GM19238 (cell line): ENCODE data around the gene FAM47B.

Source experiments
- DNase-seq: peaks from one replicate; pipeline ENCODE4 v3.0.0; 2011; ENCODE audit warnings: low spot score; ENCODE audit not compliant: insufficient read length

FAM47B gene

DNA sequence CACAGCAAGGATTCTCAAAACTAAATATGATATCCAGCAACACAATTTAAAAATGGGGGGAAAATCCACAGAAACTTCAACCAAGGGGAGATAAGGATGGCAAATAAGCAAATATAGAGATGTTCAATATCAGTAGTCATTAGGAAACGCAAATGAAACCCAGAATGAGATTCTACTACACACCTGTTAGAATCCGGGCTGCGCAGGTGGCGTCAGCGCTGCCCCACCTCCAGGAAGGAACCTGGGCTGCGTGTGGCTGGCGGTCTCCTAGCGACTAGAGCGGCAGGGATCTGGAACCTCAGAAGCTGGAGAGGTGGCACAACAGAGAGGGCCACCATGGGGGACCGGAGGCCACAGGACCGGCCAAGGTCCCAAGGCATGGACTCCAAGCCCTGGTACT lies at the start of gene FAM47B:
Gene FAM47B, plus strand, starts transcription at position 301 of the 400 bp plus-strand sequence. Its CDS starts 36 bp downstream, at position 337.
- DNase-seq, result no peak

- no peak for DNase-seq
These were observed 48.9 kb upstream of the FAM47B start for GRCh38 chrX:34893741-34894140.

- no peak for DNase-seq
These were observed 41.9 kb upstream of the FAM47B start for GRCh38 chrX:34900691-34901090.

DNA sequence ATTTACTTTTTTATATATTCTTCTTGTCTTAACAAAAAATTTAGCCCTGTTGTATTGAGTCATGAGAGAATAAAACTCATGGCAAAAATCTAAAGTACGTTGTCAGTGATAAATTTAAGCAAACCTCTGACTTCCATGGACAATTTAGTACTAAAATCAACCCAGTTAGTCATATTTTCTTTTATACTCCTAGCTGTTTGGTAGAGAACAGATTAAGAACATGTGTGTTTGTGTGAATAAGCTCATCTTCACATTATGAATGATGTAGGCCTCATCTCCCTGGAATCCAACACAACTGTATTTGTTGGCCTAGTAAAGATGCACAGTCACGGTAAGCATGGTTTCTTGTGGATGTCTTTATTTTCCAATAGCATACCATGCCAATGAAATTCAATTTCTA lies 40.8 kb upstream of the FAM47B start:
- no peak for DNase-seq

DNA sequence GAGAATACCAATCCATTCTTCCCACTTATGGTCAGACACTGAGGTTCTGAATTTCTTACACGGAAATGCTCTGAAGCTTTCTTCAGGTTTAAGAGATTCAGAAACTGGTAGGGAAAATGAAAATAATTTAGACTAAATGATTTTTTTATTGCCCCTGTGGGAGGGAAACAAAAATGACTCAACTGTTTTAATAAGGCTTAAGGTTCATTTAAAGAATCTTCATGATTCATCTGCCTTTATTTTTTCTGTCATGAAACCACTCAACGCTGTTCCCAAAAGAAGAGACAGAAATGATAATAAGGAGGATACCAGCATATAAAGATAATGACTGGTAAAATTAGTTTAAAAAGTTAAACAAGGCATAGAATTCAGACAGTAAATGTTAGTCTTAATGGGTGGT lies 39.3 kb upstream of the FAM47B start:
- DNase-seq, result no peak

GRCh38 chrX:34909151-34909550 lies 33.4 kb upstream of the FAM47B start:
- DNase-seq, result no peak

DNA sequence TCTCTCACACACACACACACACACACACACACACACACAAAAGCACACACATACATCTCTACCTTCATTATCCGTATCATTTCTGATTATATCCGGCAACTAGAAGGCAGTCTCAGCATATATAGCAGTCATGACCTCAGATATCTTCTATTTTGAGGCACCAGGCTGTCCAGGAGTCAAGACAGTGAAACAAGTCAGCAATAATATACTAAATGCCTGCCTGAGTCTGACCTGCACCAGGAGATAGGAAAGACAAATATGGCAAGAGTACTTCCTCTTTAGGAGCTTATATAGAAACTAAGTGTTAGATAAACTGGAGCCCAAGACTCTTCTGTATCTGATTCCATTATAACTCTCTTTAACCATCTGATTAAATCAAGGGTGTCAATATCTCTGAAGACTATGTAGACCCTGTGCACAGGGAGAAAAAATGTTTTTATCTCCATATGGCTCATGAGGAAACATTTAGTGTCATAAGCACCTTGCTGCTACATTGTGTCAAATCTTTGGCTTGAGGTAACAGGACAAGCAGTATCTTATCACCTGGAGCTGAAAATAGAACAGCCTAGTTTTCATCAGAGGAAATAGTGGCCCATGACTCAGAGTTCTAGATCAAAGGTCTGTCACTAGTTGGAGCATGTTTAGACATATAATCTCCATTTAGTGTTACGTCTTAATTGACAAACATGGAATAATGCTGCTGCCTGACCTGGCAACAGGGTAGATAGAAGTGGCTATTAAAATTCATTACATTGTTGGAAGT lies 27.0 kb upstream of the FAM47B start:
- DNase-seq, result no peak

- no peak for DNase-seq
These were observed 25.4 kb upstream of the FAM47B start for GRCh38 chrX:34917146-34917545.

DNA sequence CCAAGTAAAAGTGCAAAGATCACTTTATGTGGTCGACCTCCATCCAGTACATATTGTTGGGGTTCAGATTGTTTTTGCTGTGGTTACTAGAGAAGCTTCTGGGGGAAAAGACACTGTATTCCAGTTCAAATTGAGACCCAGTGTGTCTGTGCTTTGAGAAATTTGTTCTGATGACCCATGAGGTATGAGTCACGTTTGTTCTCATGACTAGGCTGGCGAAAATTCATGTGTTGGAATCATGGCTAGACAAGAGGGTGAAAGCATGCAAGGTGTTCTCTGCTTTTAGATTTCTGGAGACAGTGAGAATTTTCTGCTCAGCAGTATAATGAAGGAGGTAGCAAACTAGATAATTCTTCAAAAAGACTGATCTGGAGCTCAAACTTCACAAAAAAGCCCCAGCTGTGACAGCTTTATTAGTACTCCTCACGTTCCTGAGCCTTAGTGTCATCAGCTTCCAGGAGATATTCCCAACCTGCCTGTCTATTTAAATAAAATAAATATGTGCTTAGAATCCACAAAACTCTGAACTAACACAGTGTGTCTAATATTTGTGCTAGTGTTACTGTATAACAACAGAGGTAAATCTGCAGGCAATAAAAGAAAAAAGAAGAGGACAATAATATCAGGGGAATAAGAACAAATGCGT lies 24.4 kb upstream of the FAM47B start:
- DNase-seq, result no peak

DNA sequence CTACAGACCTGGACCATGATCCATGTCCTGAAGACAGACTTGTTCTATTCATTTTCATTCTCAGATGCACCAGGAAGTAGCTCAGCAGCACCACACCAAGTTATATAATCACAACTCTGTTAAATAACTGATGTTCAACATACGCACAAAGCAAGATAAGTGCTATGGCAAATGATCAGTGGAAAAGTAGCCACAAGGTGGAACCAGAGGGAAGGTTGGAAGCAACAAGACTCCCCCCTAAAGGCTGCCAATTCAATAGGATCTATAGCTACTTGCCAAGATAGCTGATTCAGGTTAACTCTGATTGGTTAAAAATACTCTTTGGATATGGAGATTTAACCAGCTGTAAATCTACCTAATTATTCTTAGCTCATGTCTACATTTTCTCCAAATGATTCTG lies 23.7 kb upstream of the FAM47B start:
- no peak for DNase-seq

DNA sequence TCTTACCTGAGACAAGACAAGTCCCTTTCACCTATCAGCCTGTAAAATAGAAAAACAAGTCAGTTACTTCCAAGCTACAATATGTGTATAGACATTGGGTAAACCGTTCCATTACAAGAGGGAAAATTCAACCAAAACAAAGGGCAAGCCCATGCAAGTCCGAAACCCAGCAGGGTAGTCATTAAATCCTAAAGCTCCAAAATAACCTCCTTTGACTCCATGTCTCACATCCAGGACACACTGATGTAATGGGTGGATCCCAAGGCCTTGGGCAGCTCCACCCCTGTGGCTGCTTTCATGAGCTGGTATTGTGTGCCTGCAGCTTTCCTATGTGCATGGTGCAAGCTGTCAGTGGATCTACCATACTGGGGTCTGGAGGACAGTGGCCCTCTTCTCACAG lies 14.7 kb upstream of the FAM47B start:
- no peak for DNase-seq

DNA sequence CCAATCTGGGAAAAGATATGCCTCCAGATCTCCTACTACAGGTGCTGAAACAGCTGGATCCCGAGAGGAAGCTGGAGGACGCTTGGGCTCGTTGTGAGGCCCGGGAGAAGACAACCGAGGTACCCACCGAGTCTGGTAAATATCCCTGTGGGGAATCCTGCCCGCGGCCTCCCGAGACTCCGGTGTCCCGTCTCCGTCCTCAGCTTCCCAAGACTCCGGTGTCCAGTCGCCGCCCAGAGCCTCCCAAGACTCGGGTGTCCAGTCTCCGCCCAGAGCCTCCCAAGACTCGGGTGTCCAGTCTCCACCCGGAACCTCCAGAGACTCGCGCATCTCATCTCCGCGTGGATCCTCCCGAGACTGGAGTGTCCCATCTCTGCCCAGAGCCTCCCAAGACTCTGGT lies 639 bp downstream of the FAM47B start:
- no peak for DNase-seq

- no peak for DNase-seq
These were observed 14.3 kb downstream of the FAM47B start for GRCh38 chrX:34956916-34957315.

GRCh38 chrX:34961662-34962061 lies 19.1 kb downstream of the FAM47B start:
- no peak for DNase-seq

- DNase-seq, result no peak
These were observed 29.6 kb downstream of the FAM47B start for GRCh38 chrX:34972206-34972605.

- no peak for DNase-seq
These were observed 35.6 kb downstream of the FAM47B start for GRCh38 chrX:34978171-34978570.

DNA sequence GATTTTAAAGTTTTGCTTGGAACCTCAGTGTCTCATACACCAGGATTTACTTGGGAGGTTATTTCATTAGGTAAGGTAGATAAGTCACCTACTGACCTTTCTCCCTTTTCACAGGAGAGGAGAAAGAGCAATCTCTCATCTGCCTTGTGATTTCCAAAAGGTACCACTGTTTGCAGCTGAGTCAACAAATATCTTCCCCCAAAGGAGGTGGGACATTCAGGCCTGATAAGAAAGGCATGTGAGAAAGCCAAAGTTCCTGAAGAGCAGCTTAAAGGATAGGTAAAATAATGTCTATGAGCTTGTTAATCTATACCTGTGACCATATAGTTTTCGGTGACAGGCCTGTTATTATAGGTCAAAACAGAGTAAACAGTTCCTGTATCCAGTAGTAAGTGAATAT lies 45.0 kb downstream of the FAM47B start:
- DNase-seq, result no peak
